DMS53 treated with DMSO at 0.1 percent for 48 hours (cell line): ENCODE data around the gene SUPT20HL1.
"Not testable (repeated sequence)": the region's sequence is repeated elsewhere in the genome, so short reads cannot be mapped to it uniquely, and the experiment has no call there.

Source experiments
- DNase-seq: peaks from one replicate; lab custom pipeline; 2025; ENCODE audit not compliant: unreplicated experiment; lab: John Stamatoyannopoulos, UW

SUPT20HL1 gene

GRCh38 chrX:24360272-24360671 lies at the start of gene SUPT20HL1:
TSS of gene SUPT20HL1 (plus strand) at chrX:24360639. CDS start at chrX:24362761, 2,122 bp downstream.
- no peak for DNase-seq

GRCh38 chrX:24310916-24311315 lies 49.5 kb upstream of the SUPT20HL1 start:
- not testable (repeated sequence) for DNase-seq

DNA sequence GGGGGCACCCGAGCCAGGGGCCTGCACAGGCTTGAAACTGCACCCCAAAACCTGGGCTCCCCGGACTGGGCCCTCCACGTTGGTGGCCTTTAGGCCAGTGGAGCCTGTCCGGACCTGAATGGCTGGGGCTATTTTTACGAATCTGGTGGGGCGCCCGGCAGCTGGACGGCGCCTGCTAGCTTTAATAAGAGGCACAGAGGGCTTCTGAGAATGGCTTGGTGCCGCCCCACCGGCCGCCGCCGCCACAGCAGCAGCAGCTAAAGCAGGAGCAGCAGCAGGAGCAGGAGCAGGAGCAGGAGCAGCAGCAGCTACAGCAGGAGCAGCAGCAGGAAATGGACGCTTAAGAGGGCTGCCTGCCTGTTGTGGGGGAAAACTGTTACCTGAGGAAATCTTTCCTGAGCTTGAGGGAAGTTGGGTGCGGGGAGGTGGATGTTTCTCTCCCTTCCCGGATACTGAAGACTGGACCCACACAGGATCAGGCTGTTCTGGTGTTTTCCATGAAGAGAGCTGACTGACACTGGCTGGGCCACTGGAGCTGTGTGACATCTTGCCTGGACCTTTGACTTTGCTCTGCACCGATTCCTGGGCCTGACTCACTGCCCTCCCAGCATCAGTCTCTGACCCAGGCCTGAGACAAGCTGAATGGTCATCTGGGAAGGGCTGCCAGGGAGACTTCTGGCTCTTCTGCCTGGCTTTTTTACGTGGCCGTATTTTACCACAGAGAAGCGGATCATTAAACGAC lies 48.8 kb upstream of the SUPT20HL1 start:
- not testable (repeated sequence) for DNase-seq

DNA sequence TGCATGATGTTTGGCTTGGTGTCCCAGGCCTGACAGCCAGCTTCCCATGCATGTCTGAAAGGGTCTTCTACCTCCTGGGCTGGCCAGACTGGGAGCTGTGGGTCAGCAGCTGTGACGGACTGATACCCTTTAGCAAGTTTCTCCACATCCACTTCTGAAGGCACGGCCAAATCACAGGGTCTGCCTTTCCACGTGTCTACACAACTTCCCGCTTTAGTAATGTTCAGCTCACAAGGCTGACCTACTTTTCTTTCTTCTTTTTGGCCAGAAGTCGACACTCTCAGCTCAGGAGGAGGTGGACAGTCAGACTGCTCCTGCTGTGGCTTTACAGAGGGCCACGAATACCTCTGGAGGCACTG lies 48.2 kb upstream of the SUPT20HL1 start:
- DNase-seq, result not testable (repeated sequence)

DNA sequence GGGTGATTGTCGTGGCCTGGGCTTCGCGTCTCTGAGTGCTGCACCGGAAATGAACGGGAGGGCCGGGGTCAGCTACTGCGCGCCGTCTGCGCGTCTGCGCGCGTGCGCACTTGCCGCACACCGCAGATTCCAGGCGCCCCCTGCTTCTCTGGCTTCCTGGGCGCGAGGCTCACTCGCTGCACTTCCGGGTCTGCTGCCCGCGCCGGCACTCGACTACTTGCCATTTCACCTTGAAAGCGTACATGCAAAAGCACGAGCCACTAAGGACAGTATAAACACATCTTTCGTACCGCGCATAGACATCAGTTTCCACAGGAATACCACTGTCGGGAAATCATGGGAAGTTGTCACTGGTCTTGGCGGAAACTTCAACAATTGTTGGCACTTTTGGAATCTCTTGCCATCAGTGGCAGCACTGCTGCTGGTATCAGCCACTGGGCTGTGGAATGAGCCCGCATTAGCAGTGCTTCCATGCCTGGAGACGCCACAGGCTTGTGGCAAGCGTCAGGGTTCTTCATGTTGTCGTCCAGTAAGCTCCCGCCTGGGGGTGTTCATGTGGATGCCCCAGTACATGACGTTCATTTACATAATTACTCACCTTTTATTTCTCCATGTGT lies 46.3 kb upstream of the SUPT20HL1 start, which contains the start of gene SUPT20HL2:
Gene SUPT20HL2 (minus strand): TSS at position 51 of the 617 bp plus-strand sequence. CDS start 754 bp downstream, outside the sequence.
- no peak for DNase-seq

DNA sequence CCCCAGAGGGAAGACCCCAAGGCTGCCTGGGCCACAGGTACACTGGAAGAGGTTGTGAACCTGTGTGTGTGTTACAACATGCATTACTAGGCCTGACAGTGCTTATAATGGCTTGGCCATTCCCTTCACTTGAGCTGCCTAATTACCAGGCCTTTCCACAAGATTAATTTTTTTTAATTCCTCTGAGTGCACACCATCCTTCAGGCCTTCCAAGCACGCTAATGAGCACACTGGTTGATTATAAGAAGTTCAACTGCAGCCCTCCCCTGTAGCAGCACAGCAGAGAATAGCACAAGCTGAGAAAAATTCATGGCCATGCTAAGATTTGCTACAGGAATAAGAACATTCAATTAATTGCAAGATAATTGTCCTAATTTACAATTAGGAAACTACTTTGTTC lies 44.3 kb upstream of the SUPT20HL1 start:
- no peak for DNase-seq

DNA sequence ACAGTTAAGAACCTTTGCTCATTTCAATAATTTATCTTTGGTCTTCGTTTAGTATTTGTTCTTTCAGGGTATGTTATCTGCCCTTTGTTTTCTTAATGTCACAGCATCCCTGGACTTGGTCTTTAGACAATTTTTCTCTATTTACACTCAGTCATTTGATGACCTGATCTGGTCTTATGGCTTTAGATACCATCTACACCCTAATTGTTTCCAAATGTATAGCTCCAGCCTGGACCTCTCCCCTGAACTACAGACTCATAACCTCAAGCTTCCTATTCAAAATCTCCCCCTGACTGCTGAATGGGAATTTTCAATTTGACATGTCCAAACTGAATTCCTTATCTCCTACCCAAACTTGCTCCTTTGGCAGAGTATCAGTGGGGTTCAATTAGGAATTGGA lies 42.9 kb upstream of the SUPT20HL1 start:
- DNase-seq, result no peak

DNA sequence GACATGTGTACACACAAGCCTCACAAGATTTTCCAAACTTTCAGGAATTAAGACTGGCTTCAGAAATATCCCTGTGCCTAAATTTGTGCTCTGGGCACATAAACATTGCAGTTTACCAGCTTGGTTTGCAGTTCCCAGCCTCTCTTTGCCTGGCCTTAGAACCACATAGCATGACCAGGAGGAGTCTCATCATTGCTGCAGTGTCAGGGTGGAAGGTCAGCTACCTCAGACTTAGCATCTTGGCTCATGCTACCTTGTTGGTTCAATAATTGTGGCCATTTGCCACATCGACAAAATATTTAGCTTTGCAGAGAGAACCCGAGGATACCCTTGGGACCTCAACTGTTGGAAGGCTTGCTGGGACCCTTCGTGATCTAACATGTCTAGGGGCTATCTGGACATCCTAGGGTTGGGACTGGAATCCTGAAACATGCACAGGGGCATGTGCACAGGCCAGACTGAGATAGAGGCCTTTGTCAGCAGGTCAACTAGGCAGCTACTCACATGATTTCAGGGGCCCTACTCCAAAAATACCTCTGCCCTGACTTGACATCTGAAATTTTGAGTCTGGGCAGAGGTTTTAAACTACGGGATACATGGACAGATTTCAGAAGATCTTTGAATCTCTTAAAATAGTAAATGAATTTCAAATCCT lies 38.6 kb upstream of the SUPT20HL1 start:
- no peak for DNase-seq

DNA sequence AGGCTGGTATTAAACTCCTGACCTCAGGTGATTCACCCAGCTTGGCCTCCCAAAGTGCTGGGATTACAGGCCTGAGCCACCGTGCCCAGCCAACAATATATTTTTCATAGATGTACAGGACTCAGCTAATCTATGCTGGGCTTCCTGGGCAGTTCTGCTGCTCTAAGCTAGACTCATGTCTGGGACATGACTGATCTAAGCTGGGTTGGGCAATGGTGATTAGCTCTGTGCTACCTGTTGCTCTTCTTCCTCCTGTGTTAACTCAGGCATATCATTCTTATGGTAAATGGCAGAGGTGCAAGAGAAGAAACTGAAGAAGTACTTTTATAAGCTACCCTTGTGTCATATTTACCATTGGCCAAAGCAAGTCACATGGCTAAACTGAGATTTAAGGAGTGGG lies 35.2 kb upstream of the SUPT20HL1 start:
- no peak for DNase-seq

- DNase-seq, result no peak
Observed at GRCh38 chrX:24332878-24333277, 27.6 kb upstream of the SUPT20HL1 start.

DNA sequence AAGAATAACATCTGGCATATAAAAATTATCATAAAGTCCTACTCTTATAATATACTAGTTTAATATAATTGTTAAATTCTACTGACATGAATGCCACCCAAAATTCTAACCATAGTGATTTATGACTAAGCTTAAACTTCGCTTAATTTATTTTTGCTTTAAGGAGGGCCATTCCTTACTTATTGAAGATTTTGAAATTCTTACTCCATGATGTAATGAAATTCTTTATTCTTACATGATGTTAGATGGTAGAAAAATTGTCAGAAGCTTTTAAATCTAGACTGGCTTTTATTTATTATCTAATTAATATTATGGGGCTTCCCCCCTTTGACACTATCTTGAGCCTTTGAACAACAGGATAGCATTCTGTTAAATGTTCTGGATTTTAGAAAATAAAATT lies 27.1 kb upstream of the SUPT20HL1 start:
- no peak for DNase-seq

- no peak for DNase-seq
Observed at GRCh38 chrX:24334461-24334860, 26.0 kb upstream of the SUPT20HL1 start.

- no peak for DNase-seq
Observed at GRCh38 chrX:24335871-24336270, 24.6 kb upstream of the SUPT20HL1 start.

DNA sequence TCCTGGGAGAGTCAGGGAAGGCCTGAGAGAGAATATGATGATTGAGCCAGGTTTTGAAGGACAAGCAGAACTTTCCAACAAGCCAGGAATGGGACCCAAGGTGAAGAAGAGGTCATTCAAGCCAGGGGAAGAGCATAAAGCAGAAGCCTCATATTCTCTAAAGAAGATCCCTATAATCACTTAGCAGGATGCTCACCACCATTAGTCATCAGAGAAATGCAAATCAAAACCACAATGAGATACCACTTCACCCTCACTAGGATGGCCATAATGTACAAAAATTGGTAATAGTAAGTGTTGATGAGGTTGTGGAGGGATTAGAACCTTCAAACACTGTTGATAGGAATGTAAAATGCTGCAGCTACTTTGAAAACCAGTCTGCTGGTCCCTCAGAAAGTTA lies 20.5 kb upstream of the SUPT20HL1 start:
- DNase-seq, result no peak

DNA sequence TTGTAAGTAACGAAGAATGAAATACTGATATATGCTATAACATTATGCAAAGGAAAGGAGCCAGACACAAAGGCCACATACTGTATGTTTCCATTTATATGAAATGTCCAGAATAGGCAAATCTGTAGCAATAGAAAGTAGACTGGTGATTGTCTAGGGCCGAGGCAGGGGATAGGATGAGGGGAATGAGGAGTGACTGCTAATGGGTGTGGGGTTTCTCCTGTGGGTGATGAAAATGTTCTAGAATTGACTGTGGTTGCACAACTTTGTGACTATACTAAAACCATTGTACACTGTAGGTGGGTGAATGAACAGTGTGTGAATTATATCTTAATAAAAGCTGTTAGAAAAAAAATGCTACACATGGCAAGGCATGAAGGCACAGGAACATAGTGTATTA lies 19.9 kb upstream of the SUPT20HL1 start:
- no peak for DNase-seq

DNA sequence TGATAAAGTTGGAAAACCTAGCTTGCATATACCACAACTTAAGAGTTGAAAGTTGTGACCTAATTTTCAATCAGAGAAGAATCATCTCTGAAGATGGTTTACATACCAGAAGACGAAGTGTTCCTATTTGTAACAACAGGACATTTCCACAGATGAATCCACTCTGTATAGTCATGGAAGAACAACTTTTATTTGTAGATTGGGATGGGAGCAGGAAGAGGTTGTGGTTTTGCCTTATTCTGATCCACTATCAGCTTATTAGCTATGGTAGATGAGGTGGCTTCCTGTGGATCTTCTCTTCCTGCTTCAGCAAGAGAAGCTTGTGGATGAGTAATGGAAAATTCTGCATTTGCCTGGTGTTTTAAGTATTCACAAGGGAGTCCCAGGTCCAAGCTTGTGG lies 18.6 kb upstream of the SUPT20HL1 start:
- no peak for DNase-seq

DNA sequence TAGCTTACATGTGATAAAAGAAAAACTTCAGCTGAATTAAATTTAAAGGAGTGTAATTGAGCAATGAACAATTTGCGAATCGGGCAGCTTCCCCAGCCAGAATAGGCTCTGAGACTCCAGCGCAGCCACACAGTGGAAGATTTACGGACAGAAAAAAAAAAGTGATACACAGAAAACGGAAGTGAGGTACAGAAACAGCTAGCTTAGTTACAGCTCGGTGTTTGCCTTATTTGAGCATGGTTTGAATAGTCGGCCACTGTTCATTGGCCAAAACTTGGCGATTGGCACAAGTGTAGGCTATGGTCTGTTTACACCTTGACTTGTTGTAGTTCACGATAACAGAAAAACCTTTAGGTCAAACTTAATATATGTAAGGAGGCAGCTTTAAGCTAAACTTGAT lies 16.7 kb upstream of the SUPT20HL1 start:
- DNase-seq, result no peak

DNA sequence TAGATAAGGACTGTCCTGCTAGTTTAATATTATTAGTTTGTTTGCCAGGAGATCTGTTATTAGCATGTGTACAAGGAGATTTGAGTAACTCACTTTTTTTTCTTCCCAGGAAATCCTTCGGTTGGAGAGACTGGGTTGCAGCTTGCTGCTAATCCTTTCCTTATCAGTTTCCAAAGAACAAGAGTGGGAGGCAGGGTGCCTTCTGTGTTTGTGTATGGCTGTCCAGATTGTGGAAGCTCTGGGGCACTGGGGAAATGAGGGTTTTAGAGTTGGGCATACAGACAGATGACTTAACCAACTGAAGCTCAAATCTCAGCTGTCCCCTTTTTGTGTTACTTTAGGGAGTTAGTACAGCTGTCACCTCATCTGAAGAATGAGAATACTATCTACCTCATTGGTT lies 12.6 kb upstream of the SUPT20HL1 start:
- no peak for DNase-seq

GRCh38 chrX:24350217-24350616 lies 10.2 kb upstream of the SUPT20HL1 start:
- no peak for DNase-seq

- no peak for DNase-seq
Observed at GRCh38 chrX:24355095-24355494, 5.3 kb upstream of the SUPT20HL1 start.

GRCh38 chrX:24357106-24357505 lies 3.3 kb upstream of the SUPT20HL1 start:
- no peak for DNase-seq

GRCh38 chrX:24362089-24362745 lies 1.8 kb downstream of the SUPT20HL1 start:
- not testable (repeated sequence) for DNase-seq
